NCI-H510A treated with DMSO at 0.1 percent for 48 hours (cell line): ENCODE data around the gene TSPYL4.
A peak's percentile ranks its signal among the peaks of the same experiment; 100 is the strongest.
"Not testable (repeated sequence)": the region's sequence is repeated elsewhere in the genome, so short reads cannot be mapped to it uniquely, and the experiment has no call there.

Experiments used
- DNase-seq: peaks from one replicate; lab custom pipeline; 2025; lab: John Stamatoyannopoulos, UW

TSPYL4 gene

GRCh38 chr6:116253505-116254296 is at the start of gene TSPYL4:
TSPYL4 (minus strand) TSS chr6:116254075; CDS start chr6:116254008, 67 bp downstream.
- DNase-seq, result peak; percentile 75

GRCh38 chr6:116301104-116301503 is 47.2 kb upstream of the TSPYL4 start:
- no peak for DNase-seq

DNA sequence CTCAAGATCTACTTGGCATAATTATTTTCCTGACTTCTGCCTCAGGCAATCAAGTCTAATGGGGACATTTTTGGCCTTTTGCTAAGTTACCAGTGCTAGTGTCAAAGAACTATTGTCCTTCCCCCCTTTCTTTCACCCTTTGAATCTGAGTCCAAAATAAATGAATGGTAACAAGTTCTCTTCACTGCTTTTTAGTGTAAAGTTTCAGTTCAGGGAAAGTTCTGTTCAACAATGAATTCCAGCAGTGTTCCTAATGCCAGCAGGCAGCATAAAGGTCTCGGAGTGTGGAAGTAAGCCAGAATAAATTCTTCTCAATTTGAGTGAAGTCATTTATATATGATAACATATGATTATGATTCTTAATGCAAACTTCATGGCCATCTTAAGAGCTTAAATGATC is 46.7 kb upstream of the TSPYL4 start:
- DNase-seq, result no peak

- DNase-seq, result no peak
These were observed 45.1 kb upstream of the TSPYL4 start for GRCh38 chr6:116298973-116299372.

- DNase-seq, result no peak
These were observed 44.4 kb upstream of the TSPYL4 start for GRCh38 chr6:116298273-116298672.

GRCh38 chr6:116292553-116292952 is 38.7 kb upstream of the TSPYL4 start:
- DNase-seq, result no peak

- no peak for DNase-seq
These were observed 38.0 kb upstream of the TSPYL4 start for GRCh38 chr6:116291701-116292396.

DNA sequence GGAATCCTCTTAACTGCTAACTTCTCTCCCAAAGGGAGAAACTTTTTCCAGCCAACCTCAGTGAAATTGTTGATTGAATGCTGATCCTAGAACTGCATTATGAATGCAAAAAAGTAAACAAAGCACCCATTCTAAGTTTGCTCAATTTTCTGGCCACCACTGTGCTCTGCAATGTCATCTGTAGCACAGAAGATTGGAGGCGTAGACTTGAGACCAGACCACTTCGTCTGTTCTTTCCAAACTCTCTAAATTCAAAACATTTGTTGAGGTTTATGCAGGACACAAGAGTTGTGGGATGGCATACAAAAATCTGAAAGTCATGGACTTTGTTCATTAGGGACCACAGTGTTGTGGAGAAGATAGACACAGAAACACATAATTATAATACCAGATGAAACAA is 36.9 kb upstream of the TSPYL4 start:
- DNase-seq, result no peak

GRCh38 chr6:116289876-116290275 is 36.0 kb upstream of the TSPYL4 start:
- DNase-seq, result no peak

GRCh38 chr6:116287689-116288282 is 33.9 kb upstream of the TSPYL4 start:
- peak; percentile 33 for DNase-seq

- DNase-seq, result no peak
These were observed 33.0 kb upstream of the TSPYL4 start for GRCh38 chr6:116286773-116287358.

DNA sequence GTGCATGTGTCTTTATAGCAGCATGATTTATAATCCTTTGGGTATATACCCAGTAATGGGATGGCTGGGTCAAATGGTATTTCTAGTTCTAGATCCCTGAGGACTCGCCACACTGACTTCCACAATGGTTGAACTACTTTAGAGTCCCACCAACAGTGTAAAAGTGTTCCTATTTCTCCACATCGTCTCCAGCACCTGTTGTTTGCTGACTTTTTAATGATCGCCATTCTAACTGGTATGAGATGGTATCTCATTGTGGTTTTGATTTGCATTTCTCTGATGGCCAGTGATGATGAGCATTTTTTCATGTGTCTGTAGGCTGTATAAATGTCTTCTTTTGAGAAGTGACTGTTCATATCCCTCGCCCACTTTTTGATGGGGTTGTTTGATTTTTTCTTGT is 31.1 kb upstream of the TSPYL4 start:
- not testable (repeated sequence) for DNase-seq

DNA sequence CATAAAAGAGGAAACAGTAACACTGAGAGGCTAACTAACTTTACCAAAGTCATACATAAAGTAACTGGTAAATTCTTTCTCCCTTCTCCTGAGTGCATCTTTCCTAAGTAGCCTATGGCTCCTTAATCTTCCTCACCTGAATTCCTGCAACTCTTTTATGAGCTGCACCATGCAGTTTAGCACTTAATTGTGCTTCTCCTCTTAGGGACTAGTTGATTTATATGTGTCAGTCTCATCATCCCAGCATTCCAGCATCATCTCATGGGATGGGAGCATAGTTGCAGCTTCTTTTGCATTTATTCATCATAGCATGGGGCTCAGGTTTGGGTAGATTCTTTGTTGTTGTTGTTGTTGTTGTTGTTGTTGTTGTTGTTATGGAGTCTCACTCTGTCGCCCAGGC is 29.3 kb upstream of the TSPYL4 start:
- no peak for DNase-seq

- no peak for DNase-seq
These were observed 28.8 kb upstream of the TSPYL4 start for GRCh38 chr6:116282698-116283097.

DNA sequence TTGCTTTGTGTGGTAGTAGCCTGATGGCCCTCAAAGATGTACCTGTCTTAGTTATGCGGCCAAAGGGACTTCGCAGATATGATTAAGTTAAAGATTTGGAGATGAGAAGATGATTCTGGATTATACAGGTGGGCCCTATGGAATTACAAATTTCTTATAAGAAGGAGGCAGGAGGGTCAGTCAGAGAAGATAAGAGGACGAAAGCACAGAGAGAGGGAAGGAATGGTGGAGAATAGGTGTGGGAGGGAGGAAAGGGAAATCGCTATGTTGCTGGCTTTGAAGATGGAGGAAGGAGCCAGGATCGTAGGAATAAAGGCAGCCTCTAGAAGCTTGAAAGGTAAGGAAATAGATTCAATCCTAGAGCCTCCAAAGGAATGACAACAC is 27.1 kb upstream of the TSPYL4 start:
- DNase-seq, result no peak

DNA sequence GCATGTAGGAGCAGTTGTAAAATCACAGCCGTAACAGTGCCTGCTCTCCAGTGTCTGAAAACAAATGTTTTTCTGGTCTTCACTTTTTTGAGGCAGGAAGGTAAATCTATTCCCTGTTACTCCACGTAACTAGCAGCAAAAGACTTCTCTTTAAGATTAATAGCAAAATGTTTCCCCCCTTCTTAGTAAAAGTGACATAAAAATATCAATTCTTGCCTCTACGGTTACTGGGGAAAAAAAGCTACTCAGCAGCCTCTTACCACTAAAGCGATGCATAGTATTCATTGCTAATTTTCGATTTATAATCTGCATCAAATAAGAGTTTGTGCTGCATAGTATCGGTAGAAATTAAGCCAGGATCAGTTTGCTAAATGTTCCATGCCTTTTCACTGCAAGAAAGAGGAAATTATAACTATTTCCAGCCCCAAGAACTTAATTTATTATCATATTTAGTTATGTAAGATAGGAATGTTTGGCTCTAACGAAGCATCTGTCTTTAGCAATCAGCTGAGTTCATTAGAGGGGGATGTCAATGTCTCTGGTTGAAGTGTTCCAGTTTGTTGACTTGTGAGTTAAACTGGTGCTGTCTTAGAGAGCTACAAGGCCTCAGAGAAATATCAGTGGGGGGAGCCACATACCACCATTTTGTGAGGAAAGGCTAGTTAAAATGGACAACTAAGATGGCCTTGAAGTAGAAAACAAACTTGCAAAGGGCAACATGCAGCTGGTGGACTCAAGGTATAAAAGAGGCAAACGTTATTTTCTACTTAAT is 26.5 kb upstream of the TSPYL4 start:
- DNase-seq, result no peak

DNA sequence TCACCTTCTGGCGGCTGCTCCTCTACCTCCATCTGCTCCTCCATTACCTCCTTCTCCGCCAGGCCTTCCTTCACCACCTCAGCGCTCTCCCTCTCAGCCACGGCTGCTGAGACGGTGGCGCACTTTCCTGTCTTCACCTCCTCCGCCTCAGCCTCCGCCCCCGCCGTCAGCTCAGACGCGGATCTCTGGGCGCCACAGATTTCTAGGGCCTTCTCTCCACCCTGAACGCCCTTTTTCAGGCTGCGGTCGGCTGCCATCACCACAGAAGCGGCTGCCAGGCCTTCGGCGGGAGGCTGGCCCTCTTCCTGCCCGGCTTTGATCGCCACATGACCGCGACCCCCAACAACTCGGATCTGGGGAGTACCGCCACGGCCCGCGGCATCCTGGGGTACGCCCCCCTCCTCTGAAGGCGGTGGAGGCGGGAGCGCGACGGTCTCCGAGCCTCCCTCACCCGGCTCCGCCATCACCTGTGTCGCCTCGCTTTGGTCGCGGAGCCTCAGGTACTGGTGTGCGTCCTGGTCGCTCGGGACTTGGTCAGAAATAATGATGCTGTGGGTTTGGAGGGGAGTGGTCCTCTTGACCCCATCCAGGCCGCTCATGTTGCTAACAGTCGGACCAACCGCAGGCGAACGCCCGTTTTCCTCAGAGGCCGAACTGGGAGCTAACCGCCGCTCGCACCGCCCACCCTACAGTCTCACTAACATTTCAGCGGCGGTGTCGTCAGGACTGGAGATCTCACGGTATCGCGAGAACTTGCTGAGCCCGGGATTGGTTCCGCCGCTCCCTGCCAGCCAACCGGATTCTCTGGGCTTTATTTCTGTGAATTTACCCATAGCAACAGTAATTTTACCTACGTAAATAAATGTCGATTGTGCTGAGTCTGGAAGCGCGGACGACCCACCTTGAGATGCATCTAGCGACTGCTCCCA is 25.6 kb upstream of the TSPYL4 start, which contains the start of gene TSPYL1:
TSPYL1 (minus strand) TSS at position 699 of the 929 bp plus-strand sequence; CDS start at position 599, 100 bp downstream.
- peak; percentile 84 for DNase-seq

GRCh38 chr6:116278854-116279231 is 25.0 kb upstream of the TSPYL4 start:
- no peak for DNase-seq

GRCh38 chr6:116278481-116278829 is 24.6 kb upstream of the TSPYL4 start:
- DNase-seq, result no peak

DNA sequence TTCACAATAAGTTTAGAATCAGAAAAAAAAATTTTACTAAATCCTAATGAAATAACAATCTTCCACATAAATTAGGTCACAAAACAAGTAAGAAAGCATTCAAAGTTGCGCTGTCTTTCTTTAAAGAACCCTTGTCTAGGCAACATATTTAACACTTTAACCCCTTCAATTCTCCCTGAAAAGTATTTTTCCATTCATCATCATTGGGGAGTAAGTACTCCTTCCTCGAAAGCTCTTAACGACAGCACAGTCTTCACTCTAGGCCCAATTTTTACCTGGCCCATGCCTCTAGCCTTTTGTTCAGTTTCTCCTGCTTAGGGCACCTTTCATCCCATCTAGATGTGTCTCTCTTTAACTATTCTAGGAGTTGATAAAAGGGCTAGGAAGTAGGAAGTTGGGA is 23.2 kb upstream of the TSPYL4 start:
- DNase-seq, result no peak
